Osteocyte (in vitro differentiated cells): ENCODE data around the gene DNASE1L2. TPM values are rescaled to one million over a fixed set of nuclear protein-coding genes. Genes with fewer than 3 reads are reported as not detected.
"Not testable (repeated sequence)": the region's sequence is repeated elsewhere in the genome, so short reads cannot be mapped to it uniquely, and the experiment has no call there.

Experiments
- DNase-seq: peaks from one replicate; pipeline ENCODE4 v3.0.0; 2021; ENCODE audit warnings: mixed read lengths; ENCODE audit not compliant: unreplicated experiment; ENCODE audit errors: extremely low spot score
- H3K27ac Mint-ChIP-seq: one replicate; pipeline ENCODE4 v1.8.0; 2021; ENCODE audit warnings: mild to moderate bottlenecking, mixed read lengths; ENCODE audit not compliant: unreplicated experiment
- H3K27me3 Mint-ChIP-seq: one replicate; pipeline ENCODE4 v1.8.0; 2021; ENCODE audit warnings: mixed read lengths; ENCODE audit not compliant: unreplicated experiment
- H3K36me3 Mint-ChIP-seq: one replicate; pipeline ENCODE4 v1.8.0; 2021; ENCODE audit warnings: mixed read lengths; ENCODE audit not compliant: unreplicated experiment
- H3K4me1 Mint-ChIP-seq: one replicate; pipeline ENCODE4 v1.8.0; 2021; ENCODE audit warnings: mixed read lengths; ENCODE audit not compliant: unreplicated experiment
- H3K4me3 Mint-ChIP-seq: one replicate; pipeline ENCODE4 v1.8.0; 2021; ENCODE audit warnings: mild to moderate bottlenecking, moderate library complexity, mixed read lengths; ENCODE audit not compliant: unreplicated experiment
- H3K9me3 Mint-ChIP-seq: one replicate; pipeline ENCODE4 v1.8.0; 2021; ENCODE audit warnings: mixed read lengths; ENCODE audit not compliant: unreplicated experiment
- CTCF ChIP-seq: fragments of 200-600 bp; sonication (generic); IDR thresholded peaks from 2 replicates; pipeline ENCODE4 v1.5.0; 2021; ENCODE audit warnings: antibody characterized with exemption, mild to moderate bottlenecking, moderate library complexity
- total RNA-seq: library from RNA; stranded (reverse); gene quantifications from 2 replicates; pipeline ENCODE4 v1.2.1, GENCODE V29; 2021

DNASE1L2 gene
- total RNA-seq, 1 donor from 2014 or later, result 1.7 TPM

- Mint-ChIP-seq H3K9me3 (no peaks in the 10 kb centered on the region), H3K27ac (no peak overlapping the region), H3K27me3 (peaks cover 17% of the 10 kb centered on the region), H3K36me3 (no peaks in the 10 kb centered on the region), H3K4me1 (no peaks in the 10 kb centered on the region), H3K4me3 (peak overlapping the region; percentile 41)
- DNase-seq, result no peak
- no peak for TF ChIP-seq CTCF
These were observed 38.0 kb upstream of the DNASE1L2 start for GRCh38 chr16:2198283-2198682.

- no peaks in the 10 kb centered on the region for H3K36me3 Mint-ChIP-seq
- no peak overlapping the region for H3K4me3 Mint-ChIP-seq
- no peak overlapping the region for H3K27ac Mint-ChIP-seq
- no peak for TF ChIP-seq CTCF
- peaks cover 17% of the 10 kb centered on the region for H3K27me3 Mint-ChIP-seq
- no peaks in the 10 kb centered on the region for H3K9me3 Mint-ChIP-seq
- H3K4me1 Mint-ChIP-seq, result peaks cover 2% of the 10 kb centered on the region
- no peak for DNase-seq
These were observed 37.1 kb upstream of the DNASE1L2 start for GRCh38 chr16:2199095-2199494.

- peaks cover 15% of the 10 kb centered on the region for H3K27me3 Mint-ChIP-seq
- H3K36me3 Mint-ChIP-seq, result no peaks in the 10 kb centered on the region
- no peak for DNase-seq
- H3K4me1 Mint-ChIP-seq, result peaks cover 6% of the 10 kb centered on the region
- peak overlapping the region; percentile 7 for H3K4me3 Mint-ChIP-seq
- TF ChIP-seq CTCF, result no peak
- no peak overlapping the region for H3K27ac Mint-ChIP-seq
- no peaks in the 10 kb centered on the region for H3K9me3 Mint-ChIP-seq
These were observed 36.6 kb upstream of the DNASE1L2 start for GRCh38 chr16:2199621-2200139.

GRCh38 chr16:2200313-2200712 lies 35.9 kb upstream of the DNASE1L2 start:
- Mint-ChIP-seq H3K36me3 (no peaks in the 10 kb centered on the region), H3K9me3 (no peaks in the 10 kb centered on the region), H3K4me1 (peaks cover 8% of the 10 kb centered on the region), H3K27ac (no peak overlapping the region), H3K4me3 (no peak overlapping the region), H3K27me3 (peaks cover 11% of the 10 kb centered on the region)
- DNase-seq, result no peak
- no peak for TF ChIP-seq CTCF

- H3K27ac Mint-ChIP-seq, H3K9me3 Mint-ChIP-seq, DNase-seq, H3K36me3 Mint-ChIP-seq, H3K27me3 Mint-ChIP-seq: not testable (repeated sequence)
- peak overlapping the region; percentile 62 for H3K4me3 Mint-ChIP-seq
- H3K4me1 Mint-ChIP-seq, result peaks cover 21% of the 10 kb centered on the region
These were observed 33.0 kb upstream of the DNASE1L2 start for GRCh38 chr16:2203119-2203688.
